ENCODE data around the gene NDUFB5. TPM values are rescaled to one million over a fixed set of nuclear protein-coding genes. Genes with fewer than 3 reads are reported as not detected.

NDUFB5 gene
- 79.6 and 119 TPM in 2 replicates for total RNA-seq

DNA sequence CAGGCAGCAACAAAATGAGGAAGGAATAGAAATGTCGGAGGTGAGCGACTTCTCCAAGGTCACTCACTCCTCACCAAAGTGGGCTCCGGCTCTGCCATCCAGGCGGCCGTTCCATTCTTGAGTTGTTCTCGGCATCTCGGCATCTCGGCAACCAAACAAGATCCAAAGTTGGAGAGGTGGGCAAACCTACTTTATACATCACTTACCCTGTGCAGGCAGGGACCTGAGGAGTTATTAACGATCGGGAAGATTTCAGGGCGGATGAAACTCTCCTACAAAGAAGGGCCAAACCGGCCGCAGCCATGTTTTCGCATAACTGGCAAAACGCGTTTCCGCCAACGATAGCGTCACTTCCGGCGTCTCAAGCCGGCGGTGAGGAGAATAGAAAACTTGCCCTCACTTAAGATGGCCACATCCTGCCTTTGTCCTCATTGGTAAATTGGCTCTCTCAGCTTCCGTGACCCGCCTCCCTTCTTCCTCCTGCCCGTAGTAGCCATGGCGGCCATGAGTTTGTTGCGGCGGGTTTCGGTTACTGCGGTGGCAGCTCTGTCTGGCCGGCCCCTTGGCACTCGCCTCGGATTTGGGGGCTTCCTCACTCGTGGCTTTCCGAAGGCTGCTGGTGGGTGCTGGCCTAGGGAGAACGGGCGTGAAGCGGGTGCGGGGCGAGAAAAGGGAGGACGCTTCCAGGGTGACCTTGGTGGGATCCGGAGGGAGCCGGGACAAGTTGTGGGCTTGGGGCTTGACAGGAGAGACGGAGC is at the start of gene NDUFB5, which contains the start of gene MRPL47:
NDUFB5 (plus strand) TSS at position 474 of the 758 bp plus-strand sequence; CDS start at position 496, 22 bp downstream.
MRPL47 (minus strand) TSS at position 318 of the 758 bp plus-strand sequence; CDS start at position 304, 14 bp downstream.
- peak; percentile 89 for DNase-seq (ENCODE audit: extremely low read depth, low read depth, low spot score)

DNA sequence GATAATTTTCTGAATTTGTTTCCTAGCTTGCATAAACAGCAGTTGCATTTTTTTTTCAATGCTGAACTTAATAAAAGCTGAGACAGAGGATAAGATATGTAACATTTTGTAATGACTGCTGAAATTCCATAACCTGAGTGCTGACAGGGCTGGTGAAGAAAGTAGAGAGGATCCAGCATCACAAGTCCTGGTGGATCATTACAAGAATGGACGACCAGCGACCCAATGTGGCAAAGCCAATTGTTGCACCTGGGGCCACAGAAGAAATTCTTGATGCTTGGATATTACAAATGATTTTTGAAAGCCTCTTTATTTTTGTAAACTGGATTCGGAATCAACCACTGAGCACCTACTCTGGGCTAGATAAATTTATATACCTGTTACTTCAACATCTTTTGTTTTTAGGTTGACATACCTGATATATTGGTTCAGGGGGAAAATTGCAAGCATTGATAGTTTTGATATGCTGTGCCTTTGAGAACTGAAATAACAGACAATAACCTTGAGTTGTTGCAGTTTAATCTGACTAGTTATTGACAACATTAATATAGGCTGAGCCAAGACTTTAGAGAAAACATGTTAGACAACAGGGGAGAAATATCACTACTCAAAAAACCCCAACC is 45.7 kb upstream of the NDUFB5 start:
- peak; percentile 70 for DNase-seq (ENCODE audit: extremely low read depth, low read depth, low spot score)

DNA sequence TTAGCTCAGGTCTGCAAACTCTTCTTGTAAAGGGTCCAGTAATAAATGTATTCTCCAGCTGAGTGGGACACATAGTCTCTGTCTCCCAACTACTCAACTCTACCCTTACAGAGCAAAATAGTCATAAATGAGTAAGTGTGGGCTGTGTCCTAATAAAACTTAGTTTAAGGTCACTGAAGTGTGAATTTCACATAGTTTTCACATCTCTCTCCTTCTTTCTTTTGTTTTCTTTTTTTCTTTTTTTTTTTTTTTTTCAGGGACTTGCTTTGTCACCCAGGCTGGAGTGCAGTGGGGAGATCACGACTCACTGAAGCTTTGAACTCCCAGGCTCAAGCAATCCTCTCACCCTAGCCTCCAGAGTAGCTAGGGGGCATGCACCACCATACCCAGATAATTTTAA is 43.8 kb upstream of the NDUFB5 start:
- no peak for DNase-seq (ENCODE audit: extremely low read depth, low read depth, low spot score)

DNA sequence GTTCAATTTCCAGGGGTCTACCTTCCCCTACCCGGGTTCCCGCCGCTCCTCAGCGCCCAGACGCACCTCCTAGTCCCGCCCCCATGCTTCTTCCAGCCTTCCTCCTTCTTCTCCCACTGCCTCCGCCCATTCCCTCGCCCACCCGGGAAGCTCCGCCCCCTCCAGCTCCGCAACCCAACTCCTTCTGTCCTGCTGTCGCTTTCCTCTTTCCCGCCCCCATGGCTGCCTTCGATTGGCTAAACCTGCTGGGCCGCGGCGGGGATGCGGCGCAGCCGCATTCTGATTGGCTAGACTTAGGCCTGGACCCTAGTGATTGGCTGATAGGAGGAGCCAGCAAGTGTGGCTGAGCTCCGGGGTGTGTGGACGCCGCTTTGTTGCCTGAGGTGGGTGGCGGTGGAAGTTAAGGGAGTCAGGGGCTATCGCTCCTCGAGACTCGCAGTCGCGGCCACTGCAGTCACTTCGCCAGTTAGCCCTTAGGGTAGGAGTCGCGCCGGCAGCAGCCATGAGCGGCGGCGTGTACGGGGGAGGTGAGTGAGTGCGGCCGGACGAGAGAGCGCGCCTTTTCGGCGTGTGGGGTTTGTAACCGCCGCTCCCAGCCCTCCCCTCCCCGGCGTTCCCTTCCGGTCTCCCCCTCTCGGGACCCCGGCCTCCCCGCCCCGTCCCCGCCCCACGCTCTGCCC is 41.9 kb upstream of the NDUFB5 start, which contains the start of gene ACTL6A:
ACTL6A (plus strand) TSS at position 336 of the 680 bp plus-strand sequence; CDS start at position 503, 167 bp downstream.
- peak; percentile 94 for DNase-seq (ENCODE audit: extremely low read depth, low read depth, low spot score)

DNA sequence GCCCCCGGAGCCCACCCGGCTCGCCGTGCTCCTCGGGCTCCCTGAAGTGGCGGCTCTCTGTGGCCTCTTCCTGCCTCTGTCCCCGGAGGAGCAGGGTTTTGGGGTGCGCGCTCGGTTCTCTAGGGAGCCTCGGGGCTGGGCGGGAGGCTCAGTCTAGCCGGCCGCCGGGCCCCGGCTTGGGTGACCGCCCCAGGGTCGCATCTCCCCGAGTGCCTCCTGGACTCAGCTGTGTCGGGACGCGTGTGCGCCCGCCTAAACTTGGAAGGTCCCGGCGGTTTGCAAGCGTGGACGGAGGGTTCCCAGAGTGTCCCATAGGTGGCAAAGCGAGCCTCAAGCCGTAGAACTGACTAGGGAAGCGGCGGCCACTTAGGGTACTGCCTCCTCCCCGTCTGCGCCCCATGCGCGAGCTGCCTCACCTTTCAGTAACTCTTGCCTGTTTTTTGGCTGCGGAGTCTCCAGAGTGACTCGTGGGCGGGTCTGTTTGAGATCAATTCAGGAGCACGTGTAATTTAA is 41.3 kb upstream of the NDUFB5 start:
- no peak for DNase-seq (ENCODE audit: extremely low read depth, low read depth, low spot score)

DNA sequence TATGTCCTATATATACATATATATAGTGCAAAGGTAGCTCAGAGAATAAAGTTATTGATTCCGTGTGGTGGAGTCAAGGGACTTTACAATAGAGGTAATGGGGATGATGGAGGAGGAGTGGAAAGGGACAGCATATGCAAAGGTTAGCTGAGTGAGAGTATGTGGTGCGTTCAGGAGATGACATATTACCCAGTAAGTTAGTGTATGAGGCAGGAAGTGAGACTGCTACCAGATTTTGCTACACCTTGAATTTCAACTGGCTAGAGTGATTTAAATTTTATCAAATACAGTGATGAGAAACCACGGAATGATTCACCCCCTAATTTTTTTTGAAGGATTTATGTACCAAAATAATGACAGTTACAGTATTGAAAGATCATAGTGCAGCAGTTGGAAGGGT is 39.1 kb upstream of the NDUFB5 start:
- DNase-seq (ENCODE audit: extremely low read depth, low read depth, low spot score): no peak

DNA sequence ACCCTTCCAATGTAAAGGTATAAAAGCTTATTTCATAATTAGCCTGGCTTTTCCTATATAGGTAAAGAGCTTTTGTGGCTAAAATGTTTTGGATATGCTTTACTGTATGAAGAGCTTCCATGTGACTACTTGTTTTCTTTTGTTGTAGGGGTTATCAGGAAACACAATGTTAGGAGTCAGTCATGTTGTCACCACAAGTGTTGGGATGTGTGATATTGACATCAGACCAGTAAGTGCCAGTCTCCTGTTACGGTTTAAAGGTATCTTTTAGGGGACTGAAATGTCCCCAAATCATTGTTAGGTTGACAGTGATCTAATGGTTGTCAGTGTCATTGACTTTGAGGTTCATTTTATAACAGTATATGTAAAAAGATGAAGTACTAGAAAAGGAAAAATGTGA is 23.6 kb upstream of the NDUFB5 start:
- no peak for DNase-seq (ENCODE audit: extremely low read depth, low read depth, low spot score)

DNA sequence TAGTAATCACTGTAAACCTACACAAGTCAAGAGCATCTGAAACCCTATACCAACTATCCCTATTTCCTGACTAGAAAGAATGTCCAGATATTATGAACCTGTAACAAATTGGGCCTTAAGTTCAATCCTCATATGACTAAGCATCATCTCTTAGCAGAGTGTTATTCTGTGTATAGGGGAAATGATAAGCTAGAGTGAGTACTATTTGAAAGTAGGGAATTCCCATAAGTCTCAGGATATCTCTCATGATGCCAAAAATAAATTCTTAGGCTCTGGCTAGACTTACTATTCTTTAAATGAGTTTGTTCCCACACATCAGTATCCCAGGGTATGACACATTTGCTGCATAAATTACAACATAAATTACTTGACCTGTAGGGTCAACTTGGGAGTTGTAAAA is 15.5 kb upstream of the NDUFB5 start:
- no peak for DNase-seq (ENCODE audit: extremely low read depth, low read depth, low spot score)

DNA sequence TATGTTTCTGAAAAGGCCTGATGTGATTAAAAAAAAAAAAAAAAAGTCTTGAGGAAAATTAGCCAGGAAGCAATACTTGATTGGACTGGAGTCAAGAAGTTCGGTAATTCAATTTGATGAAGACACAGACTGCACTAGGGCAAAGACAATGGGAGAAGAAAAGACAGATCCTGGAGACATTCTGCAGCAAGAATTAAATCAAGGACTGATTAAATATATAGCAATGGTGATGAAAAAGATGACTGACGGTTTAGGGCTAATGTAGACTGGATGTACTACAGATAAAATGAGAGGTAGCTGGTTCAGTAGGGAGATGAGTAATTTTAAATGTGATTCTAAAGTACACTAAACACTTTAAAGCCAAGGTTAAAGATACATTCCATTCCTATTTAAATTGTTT is 13.9 kb upstream of the NDUFB5 start:
- no peak for DNase-seq (ENCODE audit: extremely low read depth, low read depth, low spot score)

DNA sequence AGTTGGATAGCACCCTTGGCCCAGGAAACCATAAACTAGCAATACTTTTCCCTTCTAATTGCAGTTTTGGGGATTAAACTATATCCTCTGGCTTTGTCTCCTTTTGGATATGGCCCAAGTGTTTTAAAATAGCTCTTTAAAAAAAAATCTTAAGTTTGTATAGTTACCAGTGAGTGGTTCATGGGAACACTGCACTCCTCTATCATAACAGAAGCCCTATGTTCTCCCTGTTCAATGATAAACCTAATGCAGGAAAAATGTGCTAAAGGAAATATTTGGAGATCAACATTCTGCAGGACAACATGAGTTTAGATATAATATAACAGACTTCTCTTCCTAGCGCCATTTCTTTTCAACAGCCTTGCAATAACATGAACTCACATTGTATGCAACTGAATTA is 13.3 kb upstream of the NDUFB5 start:
- no peak for DNase-seq (ENCODE audit: extremely low read depth, low read depth, low spot score)

DNA sequence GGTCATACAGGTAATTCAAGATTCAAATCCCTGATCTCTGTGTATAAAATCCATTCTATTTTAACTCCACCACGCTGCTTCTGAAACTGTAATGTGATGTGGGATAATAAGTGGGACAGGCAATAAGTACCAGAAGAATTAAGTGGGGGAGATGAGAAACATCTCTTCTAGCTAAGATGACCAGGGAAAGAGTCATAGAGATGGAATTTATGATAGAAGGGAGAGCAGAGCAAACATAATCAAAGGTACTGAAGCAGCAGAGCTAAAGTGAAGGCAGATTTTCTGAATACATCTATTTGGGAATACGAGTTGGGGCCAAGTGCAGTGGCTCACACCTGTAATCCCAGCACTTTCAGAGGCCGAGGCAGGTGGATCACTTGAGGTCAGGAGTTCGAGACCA is 5.1 kb upstream of the NDUFB5 start:
- DNase-seq (ENCODE audit: extremely low read depth, low read depth, low spot score): no peak

DNA sequence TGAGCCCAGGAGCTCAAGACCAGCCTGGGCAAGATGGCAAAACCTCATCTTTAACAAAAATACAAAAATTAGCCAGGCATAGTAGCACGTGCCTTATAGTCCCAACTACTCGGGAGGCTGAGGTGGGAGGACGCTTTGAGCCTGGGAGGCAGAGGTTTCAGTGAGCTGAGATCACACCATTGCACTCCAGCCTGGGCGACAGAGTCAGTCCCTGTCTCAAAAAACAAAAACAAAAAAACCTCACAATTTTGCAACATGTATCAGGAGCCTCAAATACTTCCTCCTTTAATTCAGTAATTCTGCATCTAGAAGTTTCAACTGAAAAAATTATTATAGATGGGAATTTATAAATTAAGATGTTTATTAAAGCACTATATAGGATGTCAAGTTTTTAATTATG is 1.3 kb upstream of the NDUFB5 start:
- no peak for DNase-seq (ENCODE audit: extremely low read depth, low read depth, low spot score)

DNA sequence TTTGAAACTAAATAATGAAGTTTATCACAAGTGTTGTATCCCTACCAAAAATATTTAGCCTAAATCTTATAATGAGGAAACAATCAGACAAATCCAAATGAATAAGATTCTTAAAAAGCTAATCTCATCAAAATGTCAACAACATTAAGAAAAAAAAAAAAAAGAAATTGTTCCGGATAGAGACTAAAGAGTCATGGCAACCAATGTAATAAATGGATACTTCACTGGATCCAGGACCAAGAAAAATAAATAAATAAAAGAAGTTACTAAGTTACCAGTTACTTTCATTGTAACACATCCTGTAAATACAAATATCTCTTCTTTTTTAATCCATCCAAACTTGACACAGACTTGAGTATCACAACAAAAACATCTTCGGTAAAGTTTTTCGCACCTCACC is 763 bp upstream of the NDUFB5 start:
- no peak for DNase-seq (ENCODE audit: extremely low read depth, low read depth, low spot score)

DNA sequence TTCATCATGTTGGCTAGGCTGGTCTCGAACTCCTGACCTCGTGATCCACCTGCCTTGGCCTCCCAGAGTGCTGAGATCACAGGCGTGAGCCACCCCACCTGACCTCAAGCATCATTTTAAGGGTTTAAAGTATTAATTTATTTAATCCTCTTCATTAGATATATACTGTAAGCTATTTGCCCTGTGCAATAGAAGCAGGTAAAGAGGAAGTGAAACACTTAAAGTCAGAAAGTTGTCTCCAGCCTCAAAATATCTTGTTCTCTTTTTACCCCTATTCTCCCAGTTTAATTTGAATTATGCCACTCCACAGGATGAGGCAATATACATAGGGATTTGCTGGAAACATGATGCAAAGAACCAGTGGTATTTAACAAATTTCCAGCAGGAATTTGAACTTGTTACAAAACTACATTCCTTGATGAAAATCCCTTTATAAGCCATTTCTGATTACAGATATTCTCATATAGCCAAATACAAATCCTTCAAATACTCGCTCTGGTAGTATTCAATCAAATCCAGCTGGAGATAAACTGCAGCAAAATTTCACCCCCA is 2.0 kb downstream of the NDUFB5 start:
- no peak for DNase-seq (ENCODE audit: extremely low read depth, low read depth, low spot score)

DNA sequence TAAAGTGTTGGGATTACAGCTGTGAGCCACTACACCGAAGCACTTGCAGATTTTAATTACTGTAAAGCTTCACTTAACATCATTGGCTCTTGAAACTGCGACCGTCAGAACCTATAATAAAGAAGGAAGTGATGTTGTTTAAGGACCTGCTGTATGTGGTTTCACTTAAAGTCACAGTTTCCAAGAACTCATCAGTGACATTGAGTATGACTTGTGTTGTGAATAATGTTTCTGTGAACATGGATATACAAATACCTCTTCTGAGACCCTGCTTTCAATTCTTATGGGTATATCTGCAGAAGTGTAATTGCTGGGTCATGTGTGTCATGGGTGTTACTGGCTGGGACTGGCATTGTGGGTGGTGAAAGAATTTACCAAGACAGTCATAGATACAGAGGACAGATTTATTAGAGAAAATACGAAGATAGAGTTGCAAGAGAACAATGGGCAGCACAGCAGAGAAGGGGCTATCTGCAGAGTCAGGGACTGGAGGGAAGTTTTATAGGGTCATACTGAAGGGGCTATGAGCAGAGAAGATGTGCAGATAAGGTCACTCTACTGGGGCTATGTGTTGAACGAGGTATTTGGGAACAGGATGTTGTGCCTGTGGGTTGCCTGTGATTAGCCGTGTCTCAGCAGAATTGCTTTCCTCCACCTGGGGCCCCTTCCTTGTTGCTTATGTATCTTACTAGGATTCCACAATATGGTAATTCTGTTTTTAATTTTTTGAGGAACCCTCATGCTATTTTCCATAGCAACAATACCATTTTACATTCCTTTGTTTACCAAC is 4.5 kb downstream of the NDUFB5 start:
- DNase-seq (ENCODE audit: extremely low read depth, low read depth, low spot score): no peak

DNA sequence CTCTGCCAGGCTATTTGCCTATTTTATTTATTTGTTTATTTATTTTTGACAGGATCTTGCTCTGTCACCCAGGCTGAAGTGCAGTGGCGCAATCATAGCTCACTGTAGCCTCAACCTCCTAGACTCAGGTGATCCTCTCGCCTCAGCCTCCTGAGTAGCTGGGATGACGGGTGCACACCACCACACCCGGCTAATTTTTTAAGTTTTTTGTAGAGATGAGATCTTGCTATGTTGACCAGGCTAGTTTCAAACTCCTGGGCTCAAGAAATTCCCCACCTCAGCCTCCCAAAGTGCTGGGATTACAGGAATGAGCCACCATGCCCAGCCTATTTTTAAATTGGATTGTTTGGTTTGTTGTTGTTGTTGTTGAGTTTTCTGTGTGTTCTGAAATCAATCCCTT is 5.5 kb downstream of the NDUFB5 start:
- DNase-seq (ENCODE audit: extremely low read depth, low read depth, low spot score): no peak

DNA sequence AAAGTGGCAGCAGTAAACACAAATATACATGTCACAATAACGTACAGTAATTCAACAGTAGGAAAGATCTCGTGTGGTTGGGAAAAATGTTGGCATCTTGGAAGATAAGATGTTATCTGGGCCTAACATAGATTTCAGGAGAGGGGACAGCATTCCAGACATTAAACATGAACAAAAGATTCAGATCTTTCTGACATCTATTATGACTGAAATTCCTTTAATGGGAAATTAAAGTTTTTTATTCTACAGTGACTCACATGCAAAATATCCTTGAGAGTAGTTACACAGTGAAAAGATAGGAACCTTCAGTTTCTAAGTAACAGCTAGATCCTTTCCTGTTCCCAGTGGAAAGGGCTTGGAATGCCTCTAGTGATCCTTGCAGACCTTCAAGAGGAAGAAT is 9.2 kb downstream of the NDUFB5 start:
- peak; percentile 68 for DNase-seq (ENCODE audit: extremely low read depth, low read depth, low spot score)

DNA sequence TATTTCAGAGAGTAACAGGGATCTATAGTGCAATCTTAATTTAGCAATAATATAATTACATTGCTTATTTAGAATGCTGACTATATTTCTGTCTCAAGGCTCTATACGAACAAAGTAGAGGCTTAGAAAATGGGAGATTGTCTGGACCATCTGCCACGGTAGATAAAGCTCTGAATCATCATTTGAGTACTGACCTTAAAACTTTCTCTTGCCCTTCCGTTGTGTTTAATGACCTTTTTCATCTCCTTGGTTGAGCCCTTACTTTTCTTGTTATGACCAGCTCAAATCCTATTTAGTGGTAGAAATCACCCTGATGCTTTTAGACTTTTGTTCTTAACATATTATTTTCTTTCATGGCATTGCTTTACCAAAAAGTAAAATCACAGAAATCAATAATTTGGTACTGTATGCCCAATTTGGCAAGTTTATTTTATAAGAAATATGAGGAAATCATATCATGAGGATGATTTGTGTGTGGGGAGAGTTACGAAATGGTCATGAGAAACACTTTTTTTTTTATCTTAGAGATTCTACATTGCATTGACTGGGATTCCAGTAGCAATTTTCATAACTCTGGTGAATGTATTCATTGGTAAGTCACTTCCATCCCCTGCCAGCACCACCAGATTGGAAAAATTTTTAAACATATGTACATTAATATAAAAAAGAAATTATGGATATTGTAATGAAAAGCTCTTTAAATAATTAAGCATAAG is 11.0 kb downstream of the NDUFB5 start:
- no peak for DNase-seq (ENCODE audit: extremely low read depth, low read depth, low spot score)

DNA sequence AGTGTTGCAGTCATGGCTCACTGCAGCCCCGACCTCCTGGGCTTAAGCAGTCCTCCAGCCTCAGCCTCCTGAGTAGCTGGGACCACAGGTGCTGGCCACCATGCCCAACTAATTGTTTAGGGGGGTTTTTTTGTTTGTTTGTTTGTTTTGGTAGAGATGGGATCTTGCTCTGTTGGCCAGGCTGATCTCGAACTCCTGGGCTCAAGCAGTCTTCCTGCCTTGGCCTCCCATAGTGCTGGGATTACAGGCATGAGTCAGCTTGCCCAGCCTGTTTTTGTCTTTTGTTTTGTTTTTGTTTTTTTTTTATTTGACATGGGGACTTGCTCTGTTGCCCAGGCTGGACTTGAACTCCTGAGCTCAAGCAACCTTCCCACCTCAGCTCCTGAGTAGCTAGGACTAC is 17.4 kb downstream of the NDUFB5 start:
- DNase-seq (ENCODE audit: extremely low read depth, low read depth, low spot score): no peak

DNA sequence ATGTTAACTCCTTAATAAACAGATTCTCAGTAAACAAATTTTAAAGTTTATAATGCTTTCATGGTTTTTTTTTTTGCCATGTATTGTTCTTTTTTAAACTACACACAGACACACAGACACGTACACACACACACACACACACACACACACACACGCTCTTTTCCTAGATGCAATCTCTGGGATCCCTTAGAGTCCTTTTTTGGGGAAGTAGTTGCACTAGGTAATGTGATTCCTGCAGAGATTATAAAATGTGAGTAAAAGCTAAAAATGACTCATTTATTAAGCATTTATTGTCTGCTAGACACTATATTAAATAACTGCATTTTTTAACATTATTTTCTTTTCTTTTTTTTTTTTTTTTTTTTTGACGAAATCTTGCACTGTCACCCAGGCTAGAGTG is 19.9 kb downstream of the NDUFB5 start:
- DNase-seq (ENCODE audit: extremely low read depth, low read depth, low spot score): no peak
